Midbrain (tissue), 1 donor: Measurements from ENCODE around the gene FRMD4B.
"Not testable (repeated sequence)": the region's sequence is repeated elsewhere in the genome, so short reads cannot be mapped to it uniquely, and the experiment has no call there.

Experiments used
- DNase-seq: peaks from one replicate; lab custom pipeline; 2025; lab: John Stamatoyannopoulos, UW

FRMD4B gene

GRCh38 chr3:69283496-69283895 lies 102.4 kb downstream of the FRMD4B start:
- no peak for DNase-seq

DNA sequence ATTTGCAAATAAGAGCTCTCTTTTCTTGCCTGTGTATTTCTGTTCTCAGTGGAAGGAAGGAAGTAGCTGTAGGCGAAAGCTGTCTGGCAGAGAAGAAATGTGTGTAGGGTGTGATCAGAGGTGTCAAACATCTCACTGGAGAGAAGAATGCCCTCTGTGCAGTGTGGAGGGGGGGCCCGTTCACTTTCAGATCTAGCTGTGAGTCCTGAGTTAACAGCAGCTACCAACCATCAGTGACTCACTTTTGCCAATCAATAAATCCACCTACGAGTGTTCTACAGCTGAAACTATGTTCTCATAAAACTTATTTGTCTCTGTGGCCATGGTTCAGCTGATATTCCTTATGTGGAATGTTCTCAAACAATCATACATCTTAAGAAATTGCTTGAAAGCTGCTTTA lies 103.7 kb downstream of the FRMD4B start:
- no peak for DNase-seq

GRCh38 chr3:69277403-69277802 lies 108.5 kb downstream of the FRMD4B start:
- not testable (repeated sequence) for DNase-seq

- no peak for DNase-seq
Measured at GRCh38 chr3:69276884-69277283, 109.0 kb downstream of the FRMD4B start.

DNA sequence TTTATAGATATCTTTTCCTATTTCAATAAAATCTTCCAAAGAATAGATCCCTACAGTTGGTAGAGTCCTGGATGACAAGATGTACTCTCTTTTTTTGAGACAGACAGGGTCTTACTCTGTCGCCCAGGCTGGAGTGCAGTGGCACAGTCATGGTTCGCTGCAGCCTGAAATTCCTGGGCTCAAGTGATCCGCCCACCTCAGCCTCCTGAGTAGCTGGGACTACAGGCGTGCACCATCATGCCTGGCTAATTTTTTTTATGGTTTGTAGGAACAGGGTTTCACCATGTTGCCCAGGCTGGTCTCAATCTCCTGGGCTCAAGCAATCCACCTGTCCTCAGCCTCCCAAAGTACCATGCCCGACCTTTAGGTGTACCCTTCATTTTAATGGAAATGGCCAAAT lies 109.7 kb downstream of the FRMD4B start:
- DNase-seq: not testable (repeated sequence)

- DNase-seq: no peak
Measured at GRCh38 chr3:69273896-69274295, 112.0 kb downstream of the FRMD4B start.

DNA sequence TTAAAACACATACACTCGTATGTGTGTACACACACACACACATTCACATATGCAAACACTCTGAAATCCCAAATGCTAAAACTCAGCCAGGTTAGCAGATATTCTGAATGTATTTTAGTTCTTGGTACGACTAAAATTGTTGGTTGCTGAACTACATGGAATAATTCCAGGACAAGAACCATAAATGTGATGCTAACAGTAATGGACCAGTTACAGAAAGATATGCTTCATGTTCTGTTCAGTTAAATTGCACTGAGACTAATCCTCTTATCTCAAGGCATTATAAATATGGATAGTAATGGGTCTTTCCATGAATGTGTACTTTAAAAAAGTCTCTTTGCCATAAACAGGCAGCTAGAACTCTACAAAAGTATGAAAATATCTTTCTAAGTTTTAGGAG lies 113.3 kb downstream of the FRMD4B start:
- no peak for DNase-seq

DNA sequence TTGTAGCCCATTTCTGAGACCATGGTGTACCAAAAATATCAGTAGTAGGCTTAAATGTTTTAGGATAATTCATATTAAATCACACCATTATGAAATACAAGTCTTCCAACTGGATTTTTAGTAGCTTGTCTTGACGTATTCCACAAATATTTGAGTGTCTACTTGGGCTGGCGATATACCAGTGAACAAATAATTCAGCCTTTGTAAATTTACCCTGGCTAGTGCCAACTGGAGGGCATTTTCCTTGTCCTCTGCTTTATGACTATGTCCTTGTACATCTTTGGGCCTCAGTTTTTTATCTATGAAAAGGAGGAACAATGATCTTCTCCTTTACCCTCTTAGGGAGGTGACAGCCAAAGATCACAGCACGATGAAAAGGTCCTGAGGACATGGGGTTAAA lies 114.8 kb downstream of the FRMD4B start:
- peak; percentile 26 for DNase-seq

DNA sequence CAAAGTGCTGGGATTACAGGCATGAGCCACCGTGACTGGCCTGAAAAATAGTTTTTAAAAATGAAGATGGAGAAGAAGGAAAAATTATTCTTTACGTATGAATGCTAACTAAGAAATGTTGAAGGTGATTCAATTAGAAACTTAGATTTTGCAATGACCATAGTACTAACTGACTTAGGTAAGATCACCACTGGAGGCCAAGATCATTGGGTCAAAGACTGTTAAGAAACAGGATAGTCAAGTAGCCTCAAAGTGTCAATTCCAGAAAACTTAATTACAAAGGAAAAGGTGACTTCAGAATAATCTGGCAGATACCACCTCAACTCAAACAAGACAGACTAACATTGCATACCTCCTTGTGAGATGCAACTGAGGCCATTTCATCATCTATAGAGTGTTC lies 119.3 kb downstream of the FRMD4B start:
- DNase-seq: no peak

GRCh38 chr3:69266071-69266470 lies 119.8 kb downstream of the FRMD4B start:
- DNase-seq: not testable (repeated sequence)

GRCh38 chr3:69260843-69261405 lies 125.0 kb downstream of the FRMD4B start:
- DNase-seq: not testable (repeated sequence)

DNA sequence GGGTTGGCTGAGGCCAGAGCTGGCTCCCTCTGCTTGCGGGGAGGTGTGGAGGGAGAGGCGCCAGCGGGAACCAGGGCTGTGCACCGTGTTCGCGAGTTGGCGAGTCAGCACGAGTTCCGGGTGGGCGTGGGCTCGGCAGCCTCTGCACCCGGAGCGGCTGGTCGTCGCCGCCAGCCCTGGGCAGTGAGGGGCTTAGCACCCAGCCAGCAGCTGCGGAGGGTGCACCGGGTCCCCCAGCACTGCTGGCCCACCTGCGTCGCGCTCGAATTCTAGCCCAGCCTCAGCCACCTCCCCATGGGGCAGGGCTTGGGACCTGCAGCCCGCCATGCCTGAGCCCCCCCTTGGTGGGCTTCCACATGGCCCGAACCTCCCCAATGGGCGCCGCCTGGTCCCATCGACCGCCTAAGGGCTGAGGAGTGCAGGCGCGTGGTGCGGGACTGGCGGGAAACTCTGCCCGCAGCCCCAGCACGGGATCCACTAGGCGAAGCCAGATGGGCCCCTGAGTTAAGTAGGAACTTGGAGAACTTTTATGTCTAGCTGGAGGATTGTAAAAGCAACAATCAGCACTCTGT lies 125.6 kb downstream of the FRMD4B start:
- DNase-seq: no peak

DNA sequence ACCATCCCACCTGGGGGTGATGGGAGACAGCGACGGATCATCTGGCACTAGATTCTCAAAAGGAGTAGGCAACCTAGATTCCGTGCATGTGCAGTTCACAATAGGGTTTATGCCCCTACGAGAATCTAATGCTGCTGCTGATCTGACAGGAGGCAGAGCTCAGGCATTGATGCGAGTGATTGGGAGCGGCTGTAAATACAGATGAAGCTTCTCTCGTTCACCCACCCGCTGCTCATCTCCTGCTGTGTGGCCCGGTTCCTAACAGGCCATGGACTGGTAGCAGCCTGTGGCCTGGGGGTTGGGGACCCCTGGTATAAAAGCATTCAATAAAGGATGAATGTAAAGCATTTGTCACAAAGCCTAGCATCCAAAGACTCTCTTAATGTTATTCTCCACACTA lies 126.8 kb downstream of the FRMD4B start:
- no peak for DNase-seq

DNA sequence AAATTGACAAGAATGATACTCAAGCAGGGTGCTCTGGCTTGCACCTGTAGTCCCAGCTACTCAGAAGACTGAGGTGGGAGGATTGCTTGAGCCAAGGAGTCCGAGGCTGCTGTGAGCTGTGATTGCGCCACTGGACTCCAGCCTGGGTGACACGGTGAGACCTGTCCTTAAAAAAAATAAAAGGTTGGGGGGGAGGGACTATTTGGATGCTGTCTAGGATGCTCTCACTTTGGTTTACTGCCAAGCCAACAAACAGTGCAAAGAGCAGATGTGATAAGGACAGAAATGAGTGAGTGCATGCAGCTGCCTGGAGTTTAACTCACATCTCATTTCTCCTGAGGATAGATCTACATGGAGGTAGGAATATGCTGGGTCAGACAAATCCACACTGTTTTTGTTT lies 130.0 kb downstream of the FRMD4B start:
- DNase-seq: no peak

DNA sequence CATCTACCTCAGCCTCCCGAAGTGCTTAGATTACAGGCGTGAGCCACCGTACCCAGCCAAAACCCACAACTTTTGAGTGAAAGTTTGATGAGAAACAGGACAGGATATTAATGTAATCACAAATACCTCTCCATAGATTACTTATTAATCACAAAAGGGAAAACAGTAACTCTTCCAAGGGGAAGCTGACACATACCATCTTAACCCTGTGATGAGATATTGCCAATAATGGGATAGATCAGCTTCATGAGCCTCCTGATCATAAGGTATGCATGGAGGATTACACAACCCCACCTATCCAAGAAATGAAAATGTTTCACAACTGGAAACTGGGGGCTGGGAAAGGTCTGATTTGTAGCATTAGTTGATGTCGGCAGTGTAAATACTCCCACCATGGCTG lies 131.5 kb downstream of the FRMD4B start:
- DNase-seq: no peak

GRCh38 chr3:69252631-69253030 lies 133.3 kb downstream of the FRMD4B start:
- no peak for DNase-seq

GRCh38 chr3:69252141-69252540 lies 133.7 kb downstream of the FRMD4B start:
- no peak for DNase-seq

GRCh38 chr3:69251078-69251805 lies 134.6 kb downstream of the FRMD4B start:
- DNase-seq: no peak

GRCh38 chr3:69250014-69250413 lies 135.9 kb downstream of the FRMD4B start:
- peak; percentile 54 for DNase-seq

- no peak for DNase-seq
Measured at GRCh38 chr3:69249001-69249400, 136.9 kb downstream of the FRMD4B start.

DNA sequence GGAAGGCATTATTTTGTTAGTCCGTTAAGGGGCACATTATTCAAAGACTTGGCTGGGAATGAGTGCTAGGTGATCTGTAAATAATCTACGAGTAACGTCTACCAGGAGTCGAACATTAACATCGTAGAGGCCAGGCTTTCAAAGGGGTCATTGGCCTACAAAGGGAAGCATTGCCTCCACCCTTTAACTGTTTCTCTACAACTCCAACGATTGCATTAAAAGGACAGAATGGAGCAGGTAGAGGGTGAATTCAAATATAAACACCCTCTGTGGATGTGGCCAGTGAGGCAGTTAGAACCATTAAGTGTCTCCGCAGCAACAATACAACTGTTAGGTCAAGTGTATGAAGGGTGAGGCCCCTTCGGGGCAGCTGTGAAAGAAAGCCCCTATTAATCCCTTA lies 137.5 kb downstream of the FRMD4B start:
- DNase-seq: no peak

DNA sequence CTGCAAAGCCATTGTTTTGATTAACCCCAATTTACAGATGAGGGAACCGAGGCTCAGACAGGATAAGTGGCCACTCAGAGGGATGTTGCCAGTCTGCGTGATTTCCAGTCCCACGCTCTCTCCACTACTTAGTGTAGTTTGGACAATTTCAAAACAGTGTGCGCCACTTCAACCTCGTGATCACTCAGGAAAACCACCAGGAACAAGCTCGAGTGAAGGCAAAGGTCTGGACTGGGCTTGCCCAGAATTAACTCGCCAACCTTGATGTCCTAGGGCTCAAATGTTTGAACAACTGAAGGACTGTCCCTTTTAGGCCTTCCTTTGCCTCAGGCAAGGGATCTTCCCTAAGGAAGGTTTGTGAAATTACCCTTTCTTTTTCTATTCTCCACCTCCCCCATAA lies 139.3 kb downstream of the FRMD4B start:
- no peak for DNase-seq

- no peak for DNase-seq
Measured at GRCh38 chr3:69244039-69244438, 141.8 kb downstream of the FRMD4B start.

DNA sequence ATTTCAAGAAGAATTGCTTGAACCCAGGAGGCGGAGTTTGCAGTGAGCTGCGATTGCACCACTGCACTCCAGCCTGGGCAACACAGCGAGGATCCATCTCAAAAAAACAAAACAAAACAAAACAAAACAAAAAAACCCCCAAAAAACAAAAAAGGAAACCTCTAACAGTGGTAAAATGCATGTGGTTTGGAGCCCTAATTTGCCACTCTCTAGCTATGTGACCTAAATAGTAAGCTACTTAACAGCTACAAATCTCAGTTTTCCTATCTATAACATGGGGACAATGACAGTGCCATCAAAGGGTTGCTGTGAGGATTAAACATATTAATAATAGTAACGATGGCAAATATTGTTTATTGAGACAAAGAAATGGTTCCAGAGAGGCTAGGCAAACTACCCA lies 144.1 kb downstream of the FRMD4B start:
- no peak for DNase-seq
